ENCODE results near the gene IL12RB1.
"Not testable (repeated sequence)": the region's sequence is repeated elsewhere in the genome, so short reads cannot be mapped to it uniquely, and the experiment has no call there.

The IL12RB1 gene

GRCh38 chr19:18093439-18094161, 6.9 kb upstream of the IL12RB1 start:
- DNase-seq (ENCODE audit: low read depth): no peak
- no peak overlapping the region for H3K4me3 ChIP-seq (ENCODE audit: low read depth, low read length)

- DNase-seq (ENCODE audit: low read depth): no peak
- H3K4me3 ChIP-seq (ENCODE audit: low read depth, low read length): no peak overlapping the region
Observed at GRCh38 chr19:18091217-18091608, 4.5 kb upstream of the IL12RB1 start.

GRCh38 chr19:18090545-18091216, 3.9 kb upstream of the IL12RB1 start:
- no peak for DNase-seq (ENCODE audit: low read depth)
- H3K4me3 ChIP-seq (ENCODE audit: low read depth, low read length): no peak overlapping the region

GRCh38 chr19:18089726-18090125, 3.0 kb upstream of the IL12RB1 start:
- DNase-seq (ENCODE audit: low read depth): no peak
- H3K4me3 ChIP-seq (ENCODE audit: low read depth, low read length): no peak overlapping the region

GRCh38 chr19:18089096-18089541, 2.4 kb upstream of the IL12RB1 start:
- not testable (repeated sequence) for H3K4me3 ChIP-seq (ENCODE audit: low read depth, low read length); DNase-seq (ENCODE audit: low read depth)

GRCh38 chr19:18085702-18086457, 854 bp downstream of the IL12RB1 start:
- no peak for DNase-seq (ENCODE audit: low read depth)
- no peak overlapping the region for H3K4me3 ChIP-seq (ENCODE audit: low read depth, low read length)

- DNase-seq (ENCODE audit: low read depth): no peak
- H3K4me3 ChIP-seq (ENCODE audit: low read depth, low read length): no peak overlapping the region
Observed at GRCh38 chr19:18083929-18084684, 2.6 kb downstream of the IL12RB1 start.

- H3K4me3 ChIP-seq (ENCODE audit: low read depth, low read length): no peak overlapping the region
- no peak for DNase-seq (ENCODE audit: low read depth)
Observed at GRCh38 chr19:18074192-18074591, 12.5 kb downstream of the IL12RB1 start.

GRCh38 chr19:18073197-18073596, 13.5 kb downstream of the IL12RB1 start:
- no peak overlapping the region for H3K4me3 ChIP-seq (ENCODE audit: low read depth, low read length)
- no peak for DNase-seq (ENCODE audit: low read depth)

GRCh38 chr19:18072335-18072734, 14.4 kb downstream of the IL12RB1 start:
- no peak for DNase-seq (ENCODE audit: low read depth)

GRCh38 chr19:18070181-18070580, 16.6 kb downstream of the IL12RB1 start:
- DNase-seq (ENCODE audit: low read depth): no peak
- no peak overlapping the region for H3K4me3 ChIP-seq (ENCODE audit: low read depth, low read length)

More at GRCh38 chr19:18072335-18072734, 14.4 kb downstream of the IL12RB1 start:
- H3K4me3 ChIP-seq (ENCODE audit: low read depth, low read length): no peak overlapping the region

GRCh38 chr19:18069383-18069782, 17.4 kb downstream of the IL12RB1 start:
- no peak overlapping the region for H3K4me3 ChIP-seq (ENCODE audit: low read depth, low read length)
- DNase-seq (ENCODE audit: low read depth): no peak

GRCh38 chr19:18068395-18068794, 18.3 kb downstream of the IL12RB1 start:
- DNase-seq (ENCODE audit: low read depth): no peak
- H3K4me3 ChIP-seq (ENCODE audit: low read depth, low read length): no peak overlapping the region

GRCh38 chr19:18065173-18065495, 21.6 kb downstream of the IL12RB1 start:
- H3K4me3 ChIP-seq (ENCODE audit: low read depth, low read length): no peak overlapping the region
- DNase-seq (ENCODE audit: low read depth): no peak

- H3K4me3 ChIP-seq (ENCODE audit: low read depth, low read length): no peak overlapping the region
- no peak for DNase-seq (ENCODE audit: low read depth)
Observed at GRCh38 chr19:18063463-18063862, 23.3 kb downstream of the IL12RB1 start.

- H3K4me3 ChIP-seq (ENCODE audit: low read depth, low read length): no peak overlapping the region
- DNase-seq (ENCODE audit: low read depth): no peak
Observed at GRCh38 chr19:18062028-18062427, 24.7 kb downstream of the IL12RB1 start.

GRCh38 chr19:18060472-18060871, 26.3 kb downstream of the IL12RB1 start:
- DNase-seq (ENCODE audit: low read depth): no peak
- no peak overlapping the region for H3K4me3 ChIP-seq (ENCODE audit: low read depth, low read length)

GRCh38 chr19:18059902-18060301, 26.8 kb downstream of the IL12RB1 start:
- H3K4me3 ChIP-seq (ENCODE audit: low read depth, low read length): no peak overlapping the region
- DNase-seq (ENCODE audit: low read depth): no peak

- DNase-seq (ENCODE audit: low read depth): no peak
- no peak overlapping the region for H3K4me3 ChIP-seq (ENCODE audit: low read depth, low read length)
Observed at GRCh38 chr19:18059297-18059696, 27.4 kb downstream of the IL12RB1 start.
